Measurements from ENCODE around the gene TSPAN18.

Gene TSPAN18

GRCh38 chr11:44823006-44823405 is 96.2 kb downstream of the TSPAN18 start:
- DNase-seq (ENCODE audit: low read depth) = no peak

GRCh38 chr11:44823868-44824267 is 97.1 kb downstream of the TSPAN18 start:
- no peak for DNase-seq (ENCODE audit: low read depth)

DNA sequence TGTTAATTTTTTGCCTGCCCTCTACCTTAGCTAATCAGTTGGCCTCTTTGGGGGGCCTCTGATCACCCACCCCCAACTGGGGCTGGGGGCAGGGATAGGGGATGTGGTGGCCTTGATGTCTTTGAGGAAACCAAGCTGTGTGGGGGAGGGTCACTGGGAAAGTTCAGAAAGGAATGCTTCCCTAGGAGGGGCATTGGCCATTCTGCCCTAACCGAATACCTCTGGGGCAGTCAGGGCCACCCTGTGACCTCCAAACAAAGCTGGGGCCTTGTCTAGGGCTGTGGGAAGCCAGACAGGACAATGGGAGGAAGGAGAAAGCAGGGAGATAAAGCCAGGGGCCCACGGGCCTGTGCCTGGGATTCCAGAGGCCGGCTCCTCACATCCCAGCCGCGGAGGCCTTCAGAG is 97.5 kb downstream of the TSPAN18 start:
- DNase-seq (ENCODE audit: low read depth) = no peak

GRCh38 chr11:44825058-44825785 is 98.5 kb downstream of the TSPAN18 start:
- no peak for DNase-seq (ENCODE audit: low read depth)

DNA sequence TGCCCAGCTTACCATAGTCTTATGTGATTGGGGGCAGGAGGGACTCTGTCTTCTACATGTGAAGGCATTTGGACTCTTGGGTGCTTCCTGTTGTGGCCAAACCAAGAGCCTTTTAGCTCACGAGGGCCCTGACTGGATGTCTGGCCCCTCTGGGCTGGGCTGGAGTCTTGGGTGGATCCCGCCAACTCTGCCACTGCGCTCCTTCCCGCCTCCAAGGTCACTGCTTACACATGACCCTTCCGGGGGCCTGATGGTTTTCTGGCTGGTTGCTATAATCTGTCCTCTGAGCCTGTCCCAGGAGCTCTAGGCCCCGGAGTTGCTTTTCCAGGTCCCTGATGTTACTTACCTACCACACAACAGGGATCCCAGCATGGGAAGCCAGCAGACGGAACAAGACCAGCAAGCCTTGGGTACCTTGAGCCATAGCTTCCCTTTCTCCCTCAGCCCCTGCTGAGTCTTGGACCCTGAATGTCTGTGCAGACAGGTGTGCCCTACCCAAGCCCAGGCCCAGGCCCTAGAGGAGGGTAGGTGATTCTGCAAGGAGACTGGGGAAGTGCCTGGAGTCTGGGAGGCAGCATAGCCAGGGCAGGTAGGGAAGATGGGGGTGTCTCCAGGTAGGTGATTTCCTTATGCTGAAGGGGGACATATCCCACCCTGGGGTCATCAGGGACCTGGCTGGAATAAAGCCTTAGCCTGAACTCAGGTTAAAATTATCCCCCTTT is 100.3 kb downstream of the TSPAN18 start:
- no peak for DNase-seq (ENCODE audit: low read depth)

DNA sequence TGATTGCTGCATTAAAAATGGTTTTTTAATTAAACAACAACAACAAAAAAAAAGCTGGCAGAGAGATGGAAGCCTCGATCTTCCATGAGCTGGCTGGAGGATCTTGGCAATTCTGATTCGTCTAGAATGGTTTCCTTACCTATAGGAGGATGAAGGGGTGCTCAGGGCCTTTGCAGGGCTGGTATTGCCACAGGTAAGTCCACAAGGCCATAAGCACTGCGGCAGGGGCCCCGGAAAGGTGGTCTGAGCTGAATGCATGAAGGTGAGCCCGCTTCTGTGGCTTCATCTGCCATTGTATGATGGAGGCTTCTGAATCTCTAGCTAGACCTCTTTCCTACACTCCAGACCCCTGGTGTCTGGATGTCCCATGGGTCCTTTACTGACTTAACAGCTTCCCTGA is 101.5 kb downstream of the TSPAN18 start:
- DNase-seq (ENCODE audit: low read depth) = no peak

DNA sequence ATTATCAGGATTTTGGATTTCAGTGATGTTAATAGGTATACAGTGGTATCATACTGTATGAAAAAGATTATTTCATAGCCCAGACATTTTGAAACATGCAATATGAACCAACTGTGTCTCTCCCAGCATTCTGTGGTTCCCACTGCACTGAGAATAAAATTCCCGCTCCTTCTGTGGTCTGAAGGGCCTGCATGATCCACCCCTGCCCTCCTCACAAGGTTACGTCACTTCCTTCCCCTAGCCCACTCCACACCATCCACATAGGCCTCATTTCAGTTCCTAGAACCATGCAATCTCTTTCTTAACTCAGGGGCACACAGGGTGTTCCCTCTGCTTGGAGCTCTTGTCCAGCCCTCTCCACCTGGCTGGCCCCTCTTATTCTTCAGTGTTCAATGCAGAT is 103.1 kb downstream of the TSPAN18 start:
- no peak for DNase-seq (ENCODE audit: low read depth)

DNA sequence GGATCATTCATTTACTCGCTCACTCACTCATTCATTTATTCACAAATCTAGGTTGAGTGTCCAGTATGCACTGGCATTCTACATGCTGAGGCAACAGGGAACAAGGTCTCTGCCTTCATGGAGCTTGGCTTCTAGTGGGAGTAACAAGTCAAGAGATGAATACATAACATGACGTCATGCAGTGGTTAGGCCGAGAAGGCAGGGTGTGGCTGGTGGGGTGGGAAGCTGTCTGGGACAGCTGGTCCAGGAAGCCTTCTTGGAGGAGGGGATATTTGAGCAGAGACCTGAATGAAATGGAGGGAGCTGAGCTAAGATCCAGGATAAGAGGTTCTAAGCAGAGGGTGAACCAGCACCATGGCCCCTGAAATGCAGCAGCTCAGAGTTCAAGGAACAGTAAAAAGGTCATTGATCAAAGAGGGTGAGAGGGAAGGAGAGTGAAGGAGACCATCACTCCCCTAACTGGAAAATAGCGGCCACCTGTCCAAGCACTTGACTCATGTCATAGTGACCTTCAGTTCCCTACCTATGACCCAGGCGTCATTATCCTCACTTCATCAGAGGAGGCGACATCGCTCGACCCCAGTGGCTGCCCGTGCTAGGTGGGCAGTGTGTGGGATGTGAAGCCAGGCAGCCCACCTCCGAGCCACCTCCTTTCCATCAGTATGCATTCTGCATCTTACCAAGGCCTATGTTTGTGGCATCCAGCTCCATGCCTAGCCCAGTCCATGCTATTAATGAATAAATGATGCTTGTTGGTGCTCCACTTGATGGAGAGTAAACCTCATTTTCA is 105.0 kb downstream of the TSPAN18 start:
- no peak for DNase-seq (ENCODE audit: low read depth)

- no peak for DNase-seq (ENCODE audit: low read depth)
Observed at GRCh38 chr11:44832452-44832851, 105.7 kb downstream of the TSPAN18 start.

GRCh38 chr11:44833221-44833876 is 106.6 kb downstream of the TSPAN18 start:
- no peak for DNase-seq (ENCODE audit: low read depth)

GRCh38 chr11:44833877-44834452 is 107.2 kb downstream of the TSPAN18 start:
- no peak for DNase-seq (ENCODE audit: low read depth)

- no peak for DNase-seq (ENCODE audit: low read depth)
Observed at GRCh38 chr11:44834846-44835245, 108.1 kb downstream of the TSPAN18 start.

- no peak for DNase-seq (ENCODE audit: low read depth)
Observed at GRCh38 chr11:44835296-44835695, 108.5 kb downstream of the TSPAN18 start.

DNA sequence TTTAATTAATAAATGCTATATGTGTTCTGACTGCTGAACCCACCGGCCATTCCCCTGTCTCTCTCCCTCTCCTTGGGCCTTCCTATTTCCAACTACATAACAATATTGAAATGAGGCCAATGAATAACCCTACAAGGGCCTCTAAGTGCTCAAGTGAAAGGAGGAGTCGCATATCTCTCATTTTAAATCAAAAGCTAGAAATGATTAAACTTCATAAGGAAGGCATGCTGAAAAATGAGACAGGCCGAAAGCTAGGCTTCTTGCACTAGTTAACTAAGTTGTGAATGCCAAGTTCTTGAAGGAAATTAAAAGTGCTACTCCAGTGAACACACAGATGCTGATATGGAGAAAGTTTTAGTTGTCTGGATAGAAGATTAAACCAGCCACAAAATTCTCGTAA is 109.2 kb downstream of the TSPAN18 start:
- no peak for DNase-seq (ENCODE audit: low read depth)

DNA sequence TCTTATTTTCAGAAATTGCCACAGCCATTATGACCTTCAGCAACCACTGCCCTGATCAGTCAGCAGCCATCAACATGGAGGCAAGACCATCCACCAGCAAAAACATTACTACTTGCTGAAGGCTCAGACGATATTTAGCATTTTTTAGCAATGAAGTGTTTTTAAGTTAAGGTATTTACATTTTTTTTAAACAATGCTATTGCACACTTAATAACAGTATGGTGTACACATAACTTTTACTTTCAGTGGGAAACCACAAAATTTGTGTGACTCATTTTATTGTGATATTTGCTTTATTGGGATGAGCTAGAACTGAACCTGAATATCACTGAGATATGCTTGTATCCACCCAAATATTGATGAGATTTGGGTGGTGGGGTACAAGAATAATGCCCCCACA is 110.9 kb downstream of the TSPAN18 start:
- DNase-seq (ENCODE audit: low read depth) = no peak

- DNase-seq (ENCODE audit: low read depth) = no peak
Observed at GRCh38 chr11:44839458-44840084, 112.8 kb downstream of the TSPAN18 start.

DNA sequence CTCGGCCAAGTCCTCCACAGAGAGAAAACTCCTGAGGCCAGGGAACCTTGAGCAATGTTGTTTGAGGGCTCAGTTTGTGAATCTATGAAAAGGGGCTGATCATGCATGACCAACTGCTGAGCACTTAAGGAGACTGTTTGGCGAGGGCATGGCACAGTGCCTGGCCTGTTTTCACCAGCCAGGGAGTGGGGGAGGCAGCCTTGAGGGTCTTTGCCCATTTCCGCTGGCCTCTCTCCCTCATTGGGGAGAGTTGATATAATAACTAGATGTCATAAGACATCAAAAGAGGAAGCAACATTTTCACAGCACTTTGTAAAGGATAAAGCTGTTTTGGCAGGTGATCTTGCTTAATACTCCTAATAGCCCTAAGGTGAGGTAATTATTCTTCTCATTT is 113.3 kb downstream of the TSPAN18 start:
- DNase-seq (ENCODE audit: low read depth) = no peak

DNA sequence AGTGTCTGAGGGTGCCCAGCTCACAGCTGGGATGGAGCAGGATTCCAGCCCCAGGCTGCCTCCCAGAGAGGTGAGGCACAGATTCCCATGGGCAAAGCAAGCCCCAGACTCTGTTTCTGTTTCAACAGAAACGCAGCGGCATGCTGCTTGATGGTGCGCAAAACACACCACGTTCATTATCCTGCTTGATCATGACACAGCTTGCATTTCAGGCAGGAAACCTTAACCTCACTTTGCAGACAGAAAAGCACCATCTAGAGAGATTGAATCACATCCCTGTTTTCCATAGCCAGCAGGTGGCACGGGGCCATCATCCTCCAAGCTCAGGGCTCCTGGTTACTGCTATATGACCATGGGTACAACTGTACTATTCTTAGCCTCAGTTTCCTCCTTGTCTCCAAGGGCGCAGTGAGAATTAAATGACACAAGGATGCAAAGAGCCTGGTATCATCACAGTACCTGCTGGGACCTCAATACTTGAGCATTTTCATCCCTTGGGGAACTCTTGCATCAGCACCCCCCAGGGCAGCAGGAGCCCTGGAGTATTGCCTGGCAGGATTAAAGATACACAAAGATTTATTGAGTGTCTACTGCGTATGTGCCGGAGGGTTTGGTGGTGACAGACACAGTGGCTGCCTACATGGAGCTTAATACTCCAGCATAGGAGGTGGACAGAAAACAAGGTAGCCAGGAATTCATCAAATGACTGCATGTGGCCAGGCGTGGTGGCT is 113.9 kb downstream of the TSPAN18 start:
- DNase-seq (ENCODE audit: low read depth) = no peak

- no peak for DNase-seq (ENCODE audit: low read depth)
Observed at GRCh38 chr11:44842220-44842619, 115.5 kb downstream of the TSPAN18 start.

- no peak for DNase-seq (ENCODE audit: low read depth)
Observed at GRCh38 chr11:44846852-44847251, 120.1 kb downstream of the TSPAN18 start.

DNA sequence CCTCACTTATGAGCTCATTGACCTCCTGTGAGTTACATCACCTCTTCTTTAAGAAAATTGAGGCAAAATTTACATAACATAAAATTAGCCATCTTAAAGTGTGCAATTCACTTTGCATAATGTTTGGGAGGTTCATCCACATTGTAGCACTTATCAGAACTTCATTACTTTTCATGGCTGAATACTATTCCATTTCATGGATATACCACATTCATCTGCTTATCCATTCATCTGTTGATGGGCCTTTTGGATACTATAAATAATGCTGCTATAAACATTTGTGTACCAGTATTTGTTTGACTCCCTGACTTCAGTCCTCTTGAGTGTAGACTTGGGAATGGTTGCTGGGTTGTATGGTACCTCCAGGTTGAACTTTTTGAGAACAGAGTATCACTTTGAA is 120.6 kb downstream of the TSPAN18 start:
- no peak for DNase-seq (ENCODE audit: low read depth)
